Ishikawa (cell line): ENCODE results near the gene COA3.

Experiments
- CEBPB ChIP-seq: IDR thresholded peaks from 2 replicates; pipeline ENCODE4 v1.6.1; 2012
- CREB1 ChIP-seq: IDR thresholded peaks from 2 replicates; pipeline ENCODE4 v1.6.1; 2012; ENCODE audit warnings: low read depth
- EGR1 ChIP-seq: IDR thresholded peaks from 2 replicates; pipeline ENCODE4 v1.6.1; 2012
- EP300 ChIP-seq: IDR thresholded peaks from 2 replicates; pipeline ENCODE4 v1.6.1; 2012; ENCODE audit warnings: borderline replicate concordance
- FOXM1 ChIP-seq: IDR thresholded peaks from 2 replicates; pipeline ENCODE4 v1.6.1; 2012; ENCODE audit warnings: low read depth, borderline replicate concordance
- NFIC ChIP-seq: IDR thresholded peaks from 2 replicates; pipeline ENCODE4 v1.6.1; 2012
- RAD21 ChIP-seq: IDR thresholded peaks from 2 replicates; pipeline ENCODE4 v1.6.1; 2012; ENCODE audit warnings: low read depth
- TAF1 ChIP-seq: IDR thresholded peaks from 2 replicates; pipeline ENCODE4 v1.6.1; 2012; ENCODE audit warnings: low read depth, mild to moderate bottlenecking
- TCF12 ChIP-seq: IDR thresholded peaks from 2 replicates; pipeline ENCODE4 v1.6.1; 2012; ENCODE audit warnings: low read depth
- TEAD4 ChIP-seq: IDR thresholded peaks from 2 replicates; pipeline ENCODE4 v1.6.1; 2012
- YY1 ChIP-seq: IDR thresholded peaks from 2 replicates; pipeline ENCODE4 v1.6.1; 2012; ENCODE audit warnings: low read depth
- ZBTB7A ChIP-seq: IDR thresholded peaks from 2 replicates; pipeline ENCODE4 v1.6.1; 2012; ENCODE audit warnings: low read depth
- TF ChIP-seq, protein P1 (sequence below): IDR thresholded peaks from 2 replicates; pipeline ENCODE4 v1.6.1; 2012
- TF ChIP-seq, protein P2 (sequence below): IDR thresholded peaks from 2 replicates; pipeline ENCODE4 v1.6.1; 2012; ENCODE audit warnings: low read depth, mild to moderate bottlenecking
- TF ChIP-seq, protein P3 (sequence below): IDR thresholded peaks from 2 replicates; pipeline ENCODE4 v1.6.1; 2012

COA3 gene

DNA sequence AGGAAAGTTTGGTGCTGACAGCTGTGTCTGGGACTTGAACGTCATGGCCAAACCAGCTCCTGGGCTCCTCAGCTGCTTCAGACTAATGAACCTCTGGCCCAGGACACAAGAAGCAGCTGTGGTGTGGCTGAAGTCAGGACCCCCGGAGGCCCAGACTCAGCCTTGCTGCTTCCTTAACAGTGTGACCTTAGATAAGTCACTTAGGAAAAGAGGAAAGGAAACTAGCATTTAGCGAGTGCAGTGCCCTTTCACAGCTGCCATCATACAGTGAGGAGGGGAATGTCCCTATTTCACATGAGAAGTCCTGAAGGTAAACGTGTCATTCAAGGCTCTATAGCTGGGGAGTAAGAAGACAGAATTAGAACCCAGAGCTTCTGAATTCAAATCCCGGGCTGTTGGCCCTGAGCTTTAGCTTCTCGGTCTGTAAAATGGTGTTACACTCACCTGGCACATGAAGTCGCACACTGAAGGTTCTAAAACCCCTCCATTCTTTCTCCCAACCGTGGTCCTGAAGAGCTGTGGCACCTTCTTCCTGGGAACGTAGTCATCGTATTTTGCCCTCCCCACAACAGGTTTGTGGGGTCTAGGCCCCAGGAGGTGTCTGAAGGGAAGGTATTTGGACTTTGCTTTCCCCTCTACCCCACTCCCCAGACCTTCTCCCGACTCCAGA is 38.4 kb downstream of the COA3 start:
- TF ChIP-seq ZBTB7A (no peak), CEBPB (no peak), RAD21 (no peak), NFIC (no peak), TCF12 (no peak), EP300 (no peak), FOXM1 (no peak), YY1 (no peak), TEAD4 (no peak), CREB1 (no peak), EGR1 (no peak), TAF1 (no peak)
- TF ChIP-seq, protein P1, sequence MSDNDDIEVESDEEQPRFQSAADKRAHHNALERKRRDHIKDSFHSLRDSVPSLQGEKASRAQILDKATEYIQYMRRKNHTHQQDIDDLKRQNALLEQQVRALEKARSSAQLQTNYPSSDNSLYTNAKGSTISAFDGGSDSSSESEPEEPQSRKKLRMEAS, result no peak
- TF ChIP-seq, protein P2, sequence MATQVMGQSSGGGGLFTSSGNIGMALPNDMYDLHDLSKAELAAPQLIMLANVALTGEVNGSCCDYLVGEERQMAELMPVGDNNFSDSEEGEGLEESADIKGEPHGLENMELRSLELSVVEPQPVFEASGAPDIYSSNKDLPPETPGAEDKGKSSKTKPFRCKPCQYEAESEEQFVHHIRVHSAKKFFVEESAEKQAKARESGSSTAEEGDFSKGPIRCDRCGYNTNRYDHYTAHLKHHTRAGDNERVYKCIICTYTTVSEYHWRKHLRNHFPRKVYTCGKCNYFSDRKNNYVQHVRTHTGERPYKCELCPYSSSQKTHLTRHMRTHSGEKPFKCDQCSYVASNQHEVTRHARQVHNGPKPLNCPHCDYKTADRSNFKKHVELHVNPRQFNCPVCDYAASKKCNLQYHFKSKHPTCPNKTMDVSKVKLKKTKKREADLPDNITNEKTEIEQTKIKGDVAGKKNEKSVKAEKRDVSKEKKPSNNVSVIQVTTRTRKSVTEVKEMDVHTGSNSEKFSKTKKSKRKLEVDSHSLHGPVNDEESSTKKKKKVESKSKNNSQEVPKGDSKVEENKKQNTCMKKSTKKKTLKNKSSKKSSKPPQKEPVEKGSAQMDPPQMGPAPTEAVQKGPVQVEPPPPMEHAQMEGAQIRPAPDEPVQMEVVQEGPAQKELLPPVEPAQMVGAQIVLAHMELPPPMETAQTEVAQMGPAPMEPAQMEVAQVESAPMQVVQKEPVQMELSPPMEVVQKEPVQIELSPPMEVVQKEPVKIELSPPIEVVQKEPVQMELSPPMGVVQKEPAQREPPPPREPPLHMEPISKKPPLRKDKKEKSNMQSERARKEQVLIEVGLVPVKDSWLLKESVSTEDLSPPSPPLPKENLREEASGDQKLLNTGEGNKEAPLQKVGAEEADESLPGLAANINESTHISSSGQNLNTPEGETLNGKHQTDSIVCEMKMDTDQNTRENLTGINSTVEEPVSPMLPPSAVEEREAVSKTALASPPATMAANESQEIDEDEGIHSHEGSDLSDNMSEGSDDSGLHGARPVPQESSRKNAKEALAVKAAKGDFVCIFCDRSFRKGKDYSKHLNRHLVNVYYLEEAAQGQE, result no peak
- TF ChIP-seq, protein P3, sequence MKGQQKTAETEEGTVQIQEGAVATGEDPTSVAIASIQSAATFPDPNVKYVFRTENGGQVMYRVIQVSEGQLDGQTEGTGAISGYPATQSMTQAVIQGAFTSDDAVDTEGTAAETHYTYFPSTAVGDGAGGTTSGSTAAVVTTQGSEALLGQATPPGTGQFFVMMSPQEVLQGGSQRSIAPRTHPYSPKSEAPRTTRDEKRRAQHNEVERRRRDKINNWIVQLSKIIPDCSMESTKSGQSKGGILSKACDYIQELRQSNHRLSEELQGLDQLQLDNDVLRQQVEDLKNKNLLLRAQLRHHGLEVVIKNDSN, result no peak

DNA sequence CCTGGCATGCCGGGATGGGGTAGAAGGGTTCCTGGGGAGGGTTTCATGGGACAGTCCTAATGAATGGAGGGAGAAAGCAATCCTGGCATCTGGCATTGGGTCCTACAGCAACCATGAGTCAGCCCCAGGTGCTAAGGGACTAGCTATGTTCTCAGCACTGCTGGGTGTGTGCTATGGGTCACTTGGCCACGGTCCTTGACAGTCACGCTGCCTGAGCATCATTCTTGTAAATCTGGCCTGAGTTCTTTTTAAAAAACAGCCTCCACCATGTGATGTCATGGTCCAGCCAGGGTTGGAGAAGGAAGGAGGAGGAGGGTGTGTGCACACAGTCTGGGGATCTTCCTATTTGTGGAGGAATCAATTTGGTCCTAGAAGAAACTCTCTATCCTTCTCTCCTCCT is 43.7 kb downstream of the COA3 start:
- TF ChIP-seq CREB1 (no peak), EGR1 (no peak), FOXM1 (no peak), YY1 (no peak), ZBTB7A (no peak), CEBPB (no peak), NFIC (no peak), TEAD4 (no peak), TCF12 (no peak), TAF1 (no peak), EP300 (no peak), RAD21 (no peak)
- TF ChIP-seq, protein P1, result no peak
- TF ChIP-seq, protein P3, result no peak
- TF ChIP-seq, protein P2, result no peak

DNA sequence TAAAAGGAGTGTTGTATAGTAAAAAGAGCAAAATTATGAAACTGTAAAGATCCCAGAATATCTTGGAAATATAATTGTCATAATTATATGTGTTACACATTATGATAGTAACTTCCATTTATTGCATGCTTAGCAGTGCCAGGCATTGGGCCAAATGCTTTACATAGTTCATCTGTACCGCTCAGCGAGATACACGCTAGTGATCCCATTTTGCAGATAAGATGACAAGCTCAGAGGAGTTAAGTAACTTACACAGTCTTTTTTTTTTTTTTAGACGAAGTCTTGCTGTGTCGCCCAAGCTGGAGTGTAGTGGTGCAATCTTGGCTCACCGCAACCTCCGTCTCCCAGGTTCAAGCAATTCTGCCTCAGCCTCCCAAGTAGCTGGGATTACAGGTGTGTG is 46.9 kb downstream of the COA3 start:
- TF ChIP-seq YY1 (no peak), EP300 (no peak), TEAD4 (no peak)

DNA sequence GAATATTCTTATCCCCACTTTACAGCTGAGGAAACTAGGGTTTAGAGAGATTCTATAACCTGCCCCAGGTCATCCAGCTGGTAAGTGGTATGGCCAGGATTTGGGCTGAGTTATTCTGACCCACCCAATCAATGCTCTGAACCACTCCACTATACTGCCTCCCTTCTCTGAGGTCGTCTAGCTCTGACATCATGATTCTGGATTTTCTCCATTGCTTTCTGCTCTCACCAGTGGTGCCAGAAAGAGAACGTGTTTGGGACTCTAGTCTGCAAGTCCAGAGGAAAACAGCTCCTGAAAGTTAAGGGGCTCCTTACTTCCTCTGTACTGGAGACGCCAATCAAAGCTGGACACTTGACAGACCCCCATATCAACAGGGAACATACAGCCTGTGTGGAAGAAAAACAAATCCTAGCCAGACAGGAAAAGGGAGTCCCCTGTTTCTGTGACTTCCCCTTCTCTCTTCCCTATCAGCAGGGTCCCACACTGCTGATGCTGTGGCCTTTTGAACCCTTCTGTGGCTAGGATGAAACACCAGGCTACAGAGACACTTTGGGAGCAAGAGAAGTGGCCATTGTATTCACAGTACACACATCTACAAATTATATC is 47.7 kb downstream of the COA3 start:
- TF ChIP-seq TEAD4 (no peak), RAD21 (no peak), TAF1 (no peak), FOXM1 (no peak), CREB1 (no peak), YY1 (no peak), CEBPB (no peak), TCF12 (no peak), EP300 (no peak), ZBTB7A (no peak), NFIC (no peak)
- TF ChIP-seq, protein P2, result no peak
- TF ChIP-seq, protein P3, result no peak
- TF ChIP-seq, protein P1, result no peak
